ENCODE data around the gene CDH4. TPM values are rescaled to one million over a fixed set of nuclear protein-coding genes. Genes with fewer than 3 reads are reported as not detected.

Gene CDH4
- total RNA-seq, 1 experiment from 2014 or later, result not detected

DNA sequence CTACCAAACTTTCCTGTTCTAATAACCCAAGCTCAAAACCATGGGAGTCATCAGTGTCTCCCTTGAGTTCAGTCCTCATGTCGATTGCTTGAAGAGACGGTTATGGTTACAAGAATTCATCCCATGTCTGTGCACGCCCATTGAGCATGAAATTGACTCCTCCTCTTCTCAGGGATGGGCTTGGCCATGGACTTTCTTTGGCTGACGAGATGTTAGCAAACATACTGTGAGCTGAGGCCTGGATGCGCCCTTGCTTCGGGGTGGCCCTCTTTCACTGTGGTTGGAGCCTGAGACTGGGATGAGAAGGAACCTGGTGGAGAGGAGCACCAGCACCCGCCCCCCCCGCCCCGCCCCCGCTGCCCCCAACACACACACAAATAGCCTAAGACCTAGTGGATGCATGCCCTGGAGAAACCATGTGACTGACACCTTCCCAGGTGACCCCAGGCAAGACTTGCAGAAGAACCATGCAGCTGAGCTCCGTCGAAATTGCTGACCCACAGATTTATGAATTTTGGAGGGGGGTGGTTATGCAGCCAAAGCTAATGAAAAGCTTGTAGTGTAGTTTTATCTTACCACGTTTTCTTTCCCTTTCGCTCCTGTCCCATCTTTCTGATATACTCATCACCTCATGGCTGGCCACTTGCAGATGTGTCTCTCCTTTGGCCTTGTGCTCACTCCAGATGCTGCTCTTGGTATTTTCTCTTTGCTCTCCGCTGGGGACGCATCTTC, 231.4 kb downstream of the CDH4 start:
- in situ Hi-C loops (cut with HindIII; ENCODE audit: low pct_unique_long_range_greater_than_20kb, low sequenced_read_pairs) (no loop called here), intact Hi-C loops (cut with micrococcal nuclease; ENCODE audit: unreplicated experiment) (no loop called here)
- Histone ChIP-seq H3K4me1 (ENCODE audit: control insufficient read depth, insufficient read depth, low read length) (no peaks in the 10 kb centered on the region), H3K27ac (ENCODE audit: low read length) (no peak overlapping the region), H3K9me3 (ENCODE audit: control insufficient read depth, insufficient read depth, low read depth, low read length) (no peaks in the 10 kb centered on the region), H3K4me3 (ENCODE audit: low read depth in 2 of 2, low read length in 2 of 2) (no peak overlapping the region), H3K27me3 (ENCODE audit: control insufficient read depth, insufficient read depth, low read length) (no peaks in the 10 kb centered on the region; the same call in 1 of the 2 replicates), H3K36me3 (ENCODE audit: control insufficient read depth, insufficient read depth, low read length) (no peaks in the 10 kb centered on the region)
- TF ChIP-seq, protein P1, sequence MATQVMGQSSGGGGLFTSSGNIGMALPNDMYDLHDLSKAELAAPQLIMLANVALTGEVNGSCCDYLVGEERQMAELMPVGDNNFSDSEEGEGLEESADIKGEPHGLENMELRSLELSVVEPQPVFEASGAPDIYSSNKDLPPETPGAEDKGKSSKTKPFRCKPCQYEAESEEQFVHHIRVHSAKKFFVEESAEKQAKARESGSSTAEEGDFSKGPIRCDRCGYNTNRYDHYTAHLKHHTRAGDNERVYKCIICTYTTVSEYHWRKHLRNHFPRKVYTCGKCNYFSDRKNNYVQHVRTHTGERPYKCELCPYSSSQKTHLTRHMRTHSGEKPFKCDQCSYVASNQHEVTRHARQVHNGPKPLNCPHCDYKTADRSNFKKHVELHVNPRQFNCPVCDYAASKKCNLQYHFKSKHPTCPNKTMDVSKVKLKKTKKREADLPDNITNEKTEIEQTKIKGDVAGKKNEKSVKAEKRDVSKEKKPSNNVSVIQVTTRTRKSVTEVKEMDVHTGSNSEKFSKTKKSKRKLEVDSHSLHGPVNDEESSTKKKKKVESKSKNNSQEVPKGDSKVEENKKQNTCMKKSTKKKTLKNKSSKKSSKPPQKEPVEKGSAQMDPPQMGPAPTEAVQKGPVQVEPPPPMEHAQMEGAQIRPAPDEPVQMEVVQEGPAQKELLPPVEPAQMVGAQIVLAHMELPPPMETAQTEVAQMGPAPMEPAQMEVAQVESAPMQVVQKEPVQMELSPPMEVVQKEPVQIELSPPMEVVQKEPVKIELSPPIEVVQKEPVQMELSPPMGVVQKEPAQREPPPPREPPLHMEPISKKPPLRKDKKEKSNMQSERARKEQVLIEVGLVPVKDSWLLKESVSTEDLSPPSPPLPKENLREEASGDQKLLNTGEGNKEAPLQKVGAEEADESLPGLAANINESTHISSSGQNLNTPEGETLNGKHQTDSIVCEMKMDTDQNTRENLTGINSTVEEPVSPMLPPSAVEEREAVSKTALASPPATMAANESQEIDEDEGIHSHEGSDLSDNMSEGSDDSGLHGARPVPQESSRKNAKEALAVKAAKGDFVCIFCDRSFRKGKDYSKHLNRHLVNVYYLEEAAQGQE (IDR thresholded peaks at IDR 0.05; ENCODE audit: insufficient read depth in 1 of 2, low read depth in 2 of 2, low read length in 1 of 2), result no peak
- TF ChIP-seq SIN3A (IDR thresholded peaks at IDR 0.05; ENCODE audit: borderline replicate concordance, insufficient read depth, low read depth, low read length) (no peak), CTCF (IDR thresholded peaks at IDR 0.05) (no peak), TCF7L2 (IDR thresholded peaks at IDR 0.05; ENCODE audit: low read depth, low read length) (no peak), POLR2AphosphoS5 (IDR thresholded peaks at IDR 0.05; ENCODE audit: low read depth, low read length) (no peak)
- BruUV-seq (replicated peaks), result no TSS peak
- DNase-seq (ENCODE audit: low read depth, low spot score), result no peak
- ChIA-PET POLR2A (no interaction called here), CTCF (no interaction called here)
- ATAC-seq, result no peak

- DNase-seq (ENCODE audit: low read depth, low spot score) (no peak), ATAC-seq (no peak)
- H3K4me3 ChIP-seq (ENCODE audit: low read depth in 2 of 2, low read length in 2 of 2), result no peak overlapping the region
- no peaks in the 10 kb centered on the region for H3K36me3 ChIP-seq (ENCODE audit: control insufficient read depth, insufficient read depth, low read length)
- intact Hi-C loops (cut with micrococcal nuclease; ENCODE audit: unreplicated experiment) (no loop called here), in situ Hi-C loops (cut with HindIII; ENCODE audit: low pct_unique_long_range_greater_than_20kb, low sequenced_read_pairs) (no loop called here)
- no TSS peak for BruUV-seq (replicated peaks)
- TF ChIP-seq CTCF (IDR thresholded peaks at IDR 0.05) (no peak), SIN3A (IDR thresholded peaks at IDR 0.05; ENCODE audit: borderline replicate concordance, insufficient read depth, low read depth, low read length) (no peak), POLR2AphosphoS5 (IDR thresholded peaks at IDR 0.05; ENCODE audit: low read depth, low read length) (no peak), TCF7L2 (IDR thresholded peaks at IDR 0.05; ENCODE audit: low read depth, low read length) (no peak)
- TF ChIP-seq, protein P1 (IDR thresholded peaks at IDR 0.05; ENCODE audit: insufficient read depth in 1 of 2, low read depth in 2 of 2, low read length in 1 of 2), result no peak
- POLR2A ChIA-PET, result no interaction called here
- H3K9me3 ChIP-seq (ENCODE audit: control insufficient read depth, insufficient read depth, low read depth, low read length), result no peaks in the 10 kb centered on the region
- no peak overlapping the region for H3K27ac ChIP-seq (ENCODE audit: low read length)
- H3K4me1 ChIP-seq (ENCODE audit: control insufficient read depth, insufficient read depth, low read length), result no peaks in the 10 kb centered on the region
- CTCF ChIA-PET, result interaction anchor here (0.6 kb wide), 1 partner anchor 401 kb away, joined by 8 read pairs; no protein-coding TSS in a partner anchor
- H3K27me3 ChIP-seq (ENCODE audit: control insufficient read depth, insufficient read depth, low read length), result peaks cover 3% of the 10 kb centered on the region; the same call in 1 of the 2 replicates
These were observed 234.1 kb downstream of the CDH4 start for GRCh38 chr20:61486198-61486597.
